Lung microvascular endothelial cell (primary cell): Measurements from ENCODE around the gene PROSER1. TPM values are rescaled to one million over a fixed set of nuclear protein-coding genes. Genes with fewer than 3 reads are reported as not detected.
"Not testable (repeated sequence)": the region's sequence is repeated elsewhere in the genome, so short reads cannot be mapped to it uniquely, and the experiment has no call there.

ENCODE experiments used
- DNase-seq, 2 donors: peaks; one replicate each; pipeline versions ENCODE4 v3.0.0 to v3.0.0-alpha.2; 2010; ENCODE audit warnings: low read depth in 2 of 2
- total RNA-seq: library from RNA; depleted of rRNA; stranded (reverse); fragments of >200 nt; gene quantifications from 2 replicates; pipeline ENCODE4 v1.2.1, GENCODE V29; 2014

PROSER1 gene
- 5.9 and 11.3 TPM in 2 replicates for total RNA-seq

DNA sequence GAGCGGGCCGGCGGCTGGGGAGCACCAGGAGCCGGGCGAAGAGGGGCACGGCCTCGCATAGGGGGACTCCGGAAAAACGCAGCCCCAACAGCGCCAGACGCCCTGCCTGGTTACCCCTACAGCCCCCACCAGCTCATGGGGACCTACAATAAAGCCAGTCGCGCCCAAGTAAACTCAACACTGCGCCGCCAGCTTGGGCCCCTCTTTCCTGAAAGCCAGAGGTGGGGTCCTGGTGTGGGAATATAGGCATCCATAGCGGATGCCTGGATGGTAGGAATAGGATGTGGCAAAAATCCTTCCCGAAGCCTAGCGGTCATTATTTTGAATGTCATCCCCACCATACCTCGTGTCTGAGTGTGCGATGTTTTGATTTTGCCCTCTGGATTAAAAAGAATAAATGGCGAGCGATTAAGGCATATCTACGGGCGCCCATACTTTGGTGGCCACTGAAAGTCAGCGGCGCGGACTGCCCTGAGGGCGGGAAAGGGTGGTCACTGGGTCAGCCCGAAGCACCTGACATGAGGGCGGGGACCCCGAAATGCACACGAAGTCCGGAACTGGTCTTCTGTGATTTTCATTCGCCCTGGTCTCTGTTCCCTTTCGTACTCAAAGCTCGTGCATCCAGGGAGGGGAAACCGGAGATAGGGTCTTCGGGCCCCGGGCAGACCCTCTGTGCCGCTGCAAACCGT lies at the start of gene PROSER1, which contains the start of gene NHLRC3:
PROSER1 (minus strand) TSS at position 210 of the 689 bp plus-strand sequence. CDS start 847 bp downstream, outside the sequence.
NHLRC3 (plus strand) TSS at position 577 of the 689 bp plus-strand sequence. CDS start 184 bp downstream, outside the sequence.
- peak; percentile 83 to 89 for DNase-seq

DNA sequence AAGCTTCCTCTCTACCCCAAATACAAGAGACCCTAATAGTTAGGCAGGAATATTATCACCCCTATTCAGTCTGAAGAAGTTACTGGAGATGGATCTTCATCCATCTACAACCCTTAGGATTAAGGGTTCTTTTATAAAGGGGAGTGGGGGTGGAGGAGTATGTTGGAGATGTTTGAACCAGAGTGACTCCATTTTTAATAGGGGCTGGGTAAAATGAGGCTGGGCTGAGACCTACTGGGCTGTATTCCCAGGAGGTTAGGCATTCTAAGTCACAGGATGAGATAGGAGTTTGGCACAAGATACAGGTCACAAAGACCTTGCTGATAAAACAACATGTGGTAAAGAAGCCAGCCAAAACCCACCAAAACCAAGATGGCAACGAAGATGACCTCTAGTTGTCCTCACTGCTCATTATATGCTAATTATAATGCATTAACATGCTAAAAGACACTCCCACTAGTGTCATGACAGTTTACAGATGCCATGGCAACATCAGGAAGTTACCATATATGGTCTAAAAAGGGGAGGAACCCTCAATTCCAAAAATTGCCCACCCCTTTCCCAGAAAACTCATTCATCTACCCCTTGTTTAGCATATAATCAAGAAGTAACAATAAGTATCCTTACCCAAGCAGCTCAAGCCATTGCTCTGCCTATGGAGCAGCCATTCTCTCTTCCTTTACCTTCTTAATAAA lies 48.5 kb upstream of the PROSER1 start:
- DNase-seq, result not testable (repeated sequence)

DNA sequence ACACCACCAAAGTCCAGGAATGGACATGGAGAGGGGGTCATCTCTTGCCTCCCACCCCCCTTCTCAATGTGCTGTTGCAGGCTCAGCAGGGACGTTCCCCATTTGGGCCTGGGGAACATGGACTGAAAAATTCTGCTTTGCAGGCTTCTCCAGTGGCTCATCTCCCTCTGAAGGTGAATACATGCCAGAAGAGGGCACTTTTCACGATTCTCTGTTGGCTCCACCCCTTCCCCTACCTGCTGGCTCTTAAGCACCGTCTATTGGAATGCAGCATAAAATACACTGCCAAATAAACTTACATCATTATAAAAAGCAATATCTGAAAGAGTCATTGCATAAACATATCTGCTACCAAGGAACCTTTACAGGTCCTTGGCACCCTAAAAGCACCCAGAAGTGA lies 36.1 kb upstream of the PROSER1 start:
- no peak for DNase-seq

DNA sequence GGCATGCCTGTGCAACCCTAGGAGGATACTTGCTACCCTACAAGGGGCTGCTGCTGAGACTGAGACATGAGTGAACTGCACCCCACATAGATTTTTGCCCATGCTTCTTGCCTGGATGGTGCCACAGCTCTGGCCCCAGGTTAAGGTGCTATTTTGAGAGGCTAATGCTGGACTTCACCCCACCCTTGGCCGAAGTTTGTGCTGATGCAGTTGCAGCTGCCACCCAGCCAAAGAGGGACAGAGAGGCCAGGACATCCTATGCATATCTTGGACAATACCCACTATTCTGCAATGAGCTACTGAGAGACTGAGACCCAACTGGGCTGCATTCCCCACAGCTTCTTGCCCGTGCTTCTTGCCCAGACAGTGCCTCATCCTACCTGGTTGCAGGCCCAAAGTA lies 35.0 kb upstream of the PROSER1 start:
- no peak for DNase-seq

DNA sequence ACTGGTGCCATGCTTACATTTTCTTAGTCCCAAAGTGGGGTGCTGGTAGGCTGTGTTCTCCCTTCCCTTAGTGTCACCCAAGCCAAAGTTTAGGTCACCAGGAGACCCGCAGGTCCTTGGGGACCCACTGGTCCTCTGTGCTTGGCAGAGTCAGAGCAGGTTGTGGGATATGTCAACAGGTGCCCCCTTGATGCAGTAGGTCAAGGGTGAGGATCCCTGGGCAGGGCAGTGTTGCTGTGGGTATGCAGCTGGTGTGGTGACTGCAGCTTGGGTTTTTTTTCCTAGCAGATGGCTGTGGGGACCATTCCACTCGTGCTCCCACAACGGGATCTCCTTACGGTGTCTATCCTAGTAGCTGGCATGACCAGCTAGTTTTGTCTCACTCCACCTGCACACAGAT lies 24.1 kb upstream of the PROSER1 start:
- DNase-seq, result no peak

DNA sequence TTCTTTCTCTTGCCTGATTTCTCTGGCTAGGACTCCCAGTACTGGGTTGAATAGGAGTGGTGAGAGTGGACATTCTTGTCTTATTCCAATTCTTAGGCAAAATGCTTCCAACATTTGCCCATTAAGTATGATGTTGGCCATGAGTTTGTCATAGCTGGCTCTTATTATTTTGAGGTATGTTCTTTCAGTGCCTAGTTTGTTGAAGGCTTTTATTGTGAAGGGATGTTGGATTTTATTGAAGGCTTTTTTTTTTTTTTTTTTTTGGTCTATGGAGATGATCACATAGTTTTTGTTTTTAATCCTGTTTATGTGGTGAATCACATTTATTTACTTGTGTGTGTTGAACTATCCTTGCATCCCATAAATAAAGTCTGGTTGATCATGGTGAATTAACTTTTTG lies 20.2 kb upstream of the PROSER1 start:
- no peak for DNase-seq

DNA sequence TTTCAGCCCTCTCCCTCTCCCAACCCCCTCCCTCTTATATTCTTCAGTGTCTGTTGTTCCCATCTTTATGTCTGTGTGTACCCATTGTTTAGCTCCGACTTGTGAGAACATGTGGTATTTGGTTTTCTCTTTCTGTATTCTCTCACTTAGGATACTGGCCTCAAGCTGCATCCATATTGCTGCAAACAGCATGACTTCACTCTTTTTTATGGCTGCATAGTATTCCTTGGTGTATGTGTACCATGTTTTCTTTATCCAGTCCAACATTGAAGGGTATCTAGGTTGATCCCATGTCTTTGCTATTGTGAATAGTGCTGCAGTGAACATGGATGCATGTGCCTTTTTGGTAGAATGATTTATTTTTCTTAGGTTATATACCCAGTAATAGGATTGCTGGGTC lies 18.1 kb upstream of the PROSER1 start:
- no peak for DNase-seq

DNA sequence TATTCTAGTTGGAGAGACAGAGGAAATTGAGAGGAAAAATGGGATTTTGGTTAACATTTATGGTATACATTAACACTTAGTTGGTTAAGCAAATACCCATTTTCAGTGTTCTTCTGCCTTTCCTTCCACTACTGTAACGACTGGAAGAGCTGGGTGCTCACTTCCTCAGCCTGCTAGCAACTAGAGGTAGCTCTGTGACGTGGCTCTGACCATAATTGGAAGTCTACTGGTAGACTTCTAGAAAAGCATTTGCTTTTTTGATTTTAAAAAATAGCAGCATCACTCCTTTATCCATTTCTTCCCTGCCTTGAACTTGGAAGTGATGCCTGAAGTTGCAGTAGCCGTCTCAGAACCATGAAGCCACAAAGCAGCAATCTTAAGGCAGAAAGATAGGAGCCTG lies 16.2 kb upstream of the PROSER1 start:
- no peak for DNase-seq

DNA sequence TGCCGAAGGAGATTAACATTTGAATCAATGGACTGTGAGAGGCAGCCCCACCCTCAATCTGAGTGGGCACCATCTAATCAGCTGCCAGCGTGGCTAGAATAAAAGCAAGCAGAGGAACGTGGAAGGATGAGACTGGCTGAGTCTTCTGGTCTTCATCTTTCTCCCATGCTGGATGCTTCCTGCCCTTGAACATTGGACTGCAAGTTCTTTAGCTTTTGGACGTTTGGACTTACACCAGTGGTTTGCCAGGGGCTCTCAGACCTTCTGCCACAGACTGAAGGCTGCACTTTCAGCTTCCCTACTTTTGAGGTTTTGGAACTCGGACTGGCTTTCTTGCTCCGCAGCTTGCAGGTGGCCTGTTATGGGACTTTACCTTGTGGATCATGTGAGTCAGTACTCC lies 15.1 kb upstream of the PROSER1 start:
- no peak for DNase-seq

DNA sequence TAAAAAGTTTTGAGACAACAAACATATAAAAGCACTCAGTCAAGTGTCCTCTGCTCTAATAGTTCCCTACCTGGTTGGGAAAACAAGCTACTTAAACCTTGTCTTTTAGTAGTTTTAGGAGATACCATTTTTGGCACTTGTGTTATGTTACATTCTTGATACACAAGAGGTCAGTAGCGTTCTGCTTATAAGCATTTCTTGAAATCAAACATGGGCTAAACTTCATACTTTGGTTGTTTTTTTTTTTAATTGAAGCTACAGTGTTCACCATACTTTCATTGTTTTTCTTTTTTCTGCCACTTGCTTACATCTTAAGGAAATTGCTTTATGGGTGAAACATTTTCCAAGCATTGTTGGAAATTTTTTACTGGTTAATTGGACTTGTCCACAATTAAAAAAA lies 13.3 kb upstream of the PROSER1 start:
- DNase-seq, result peak; percentile 54 to 61

DNA sequence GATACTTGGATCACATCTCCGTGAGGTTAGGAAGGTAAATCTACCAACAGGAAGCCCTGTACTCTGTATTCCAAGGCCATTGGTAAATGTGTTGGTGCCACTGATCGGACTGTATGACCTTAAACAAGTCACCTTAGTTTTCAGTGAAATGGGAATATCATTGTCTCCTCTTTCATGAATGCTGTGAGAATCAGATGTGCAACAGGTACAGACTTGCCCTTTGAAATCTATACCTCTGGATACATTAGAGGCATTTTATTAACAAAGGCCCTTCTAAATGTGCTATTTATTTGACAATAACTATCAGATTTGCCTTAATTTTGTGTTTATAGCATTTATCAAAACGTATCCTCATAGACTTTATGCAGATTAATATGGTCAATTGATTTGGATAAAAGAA lies 11.4 kb upstream of the PROSER1 start:
- no peak for DNase-seq

DNA sequence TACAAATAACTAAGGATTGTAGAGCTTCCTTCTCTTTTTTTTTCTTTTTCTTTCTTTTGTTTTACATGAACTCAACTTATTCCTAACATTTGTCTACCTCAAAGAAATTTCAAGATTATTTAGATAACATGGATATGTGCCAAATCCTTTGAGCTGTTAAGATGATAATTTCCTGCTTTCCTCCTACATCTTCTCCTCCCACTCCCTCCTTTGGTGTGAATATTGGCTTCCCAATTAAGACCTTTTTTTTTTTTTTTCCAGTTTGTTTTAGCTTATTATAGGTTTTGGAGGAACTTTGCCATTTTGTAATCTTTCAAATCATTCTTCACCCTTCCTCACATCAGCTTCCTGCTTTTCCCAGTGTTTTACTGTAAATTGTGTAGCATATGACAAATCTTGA lies 10.9 kb upstream of the PROSER1 start:
- DNase-seq, result no peak

DNA sequence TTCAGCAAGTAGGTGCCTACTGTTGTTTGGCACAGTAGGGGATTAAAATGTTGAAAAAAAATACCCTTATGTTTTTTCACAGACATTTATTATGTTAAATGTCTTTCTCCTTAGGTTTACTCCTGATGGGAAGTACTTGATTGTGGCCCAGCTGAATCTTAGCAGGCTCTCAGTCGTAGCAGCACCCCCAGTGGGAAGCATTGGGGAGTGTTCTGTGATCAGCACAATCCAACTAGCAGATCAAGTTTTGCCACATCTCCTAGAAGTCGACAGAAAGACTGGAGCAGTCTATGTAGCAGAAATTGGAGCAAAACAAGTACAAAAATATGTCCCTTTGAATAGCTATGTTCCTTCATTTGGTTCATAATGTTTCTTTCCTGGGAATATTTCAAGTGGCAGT lies 9.7 kb upstream of the PROSER1 start:
- DNase-seq, result no peak

DNA sequence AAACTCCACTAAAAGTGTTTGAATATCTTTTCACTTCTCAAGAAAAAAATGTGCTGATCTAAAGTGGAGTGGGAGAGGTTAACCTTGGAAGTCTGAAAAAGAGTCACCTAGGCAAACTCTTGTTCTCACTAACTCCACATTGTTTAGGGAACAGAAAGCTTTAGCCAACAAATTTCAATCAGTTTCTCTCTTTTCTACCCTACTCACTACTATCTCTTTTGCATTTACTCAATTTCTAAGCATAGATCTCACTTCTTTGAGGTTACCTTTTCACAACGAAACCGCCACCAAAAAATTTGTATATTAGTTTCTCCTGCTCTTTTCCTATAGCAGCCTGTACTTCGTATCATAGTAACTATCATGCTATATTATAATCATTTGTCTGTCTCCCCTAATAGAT lies 6.6 kb upstream of the PROSER1 start:
- no peak for DNase-seq

DNA sequence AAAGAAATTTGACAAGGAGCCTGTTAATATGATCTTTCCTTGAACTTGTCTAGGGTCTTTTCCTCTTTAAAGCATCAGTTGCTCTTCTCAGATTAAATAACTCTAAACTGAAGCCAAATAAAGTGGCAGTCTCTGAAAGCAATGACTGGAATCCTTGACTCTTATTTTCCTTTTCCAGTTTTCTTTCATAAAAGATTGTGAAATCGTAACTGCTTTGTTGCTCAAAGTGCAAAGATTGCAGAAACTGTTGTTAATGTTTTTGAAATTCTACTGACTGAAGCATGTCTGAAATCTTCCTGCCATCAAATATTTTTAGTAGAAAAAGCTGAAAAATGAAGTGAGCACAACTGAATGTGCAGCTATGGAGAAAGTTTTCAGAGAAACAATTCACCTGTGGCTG lies 2.3 kb upstream of the PROSER1 start:
- no peak for DNase-seq

DNA sequence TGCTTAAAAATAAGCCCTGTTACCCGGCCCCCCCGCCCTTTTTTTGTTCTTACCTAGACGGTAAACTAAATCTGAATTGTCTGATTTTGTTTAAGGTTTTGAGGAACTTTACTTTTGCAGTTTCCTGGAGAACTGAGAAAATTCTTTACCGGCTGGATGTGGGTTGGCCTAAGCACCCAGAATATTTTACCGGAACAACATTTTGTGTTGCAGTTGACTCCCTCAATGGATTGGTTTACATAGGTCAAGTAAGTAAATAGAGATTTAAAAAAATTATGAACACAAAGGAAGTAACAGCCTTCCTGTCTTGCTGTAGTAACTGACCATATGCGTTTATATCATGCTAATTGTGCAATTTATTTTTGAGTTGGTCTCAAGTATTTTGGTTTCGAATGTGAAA lies 1.2 kb upstream of the PROSER1 start:
- peak; percentile 3 to 21 for DNase-seq

DNA sequence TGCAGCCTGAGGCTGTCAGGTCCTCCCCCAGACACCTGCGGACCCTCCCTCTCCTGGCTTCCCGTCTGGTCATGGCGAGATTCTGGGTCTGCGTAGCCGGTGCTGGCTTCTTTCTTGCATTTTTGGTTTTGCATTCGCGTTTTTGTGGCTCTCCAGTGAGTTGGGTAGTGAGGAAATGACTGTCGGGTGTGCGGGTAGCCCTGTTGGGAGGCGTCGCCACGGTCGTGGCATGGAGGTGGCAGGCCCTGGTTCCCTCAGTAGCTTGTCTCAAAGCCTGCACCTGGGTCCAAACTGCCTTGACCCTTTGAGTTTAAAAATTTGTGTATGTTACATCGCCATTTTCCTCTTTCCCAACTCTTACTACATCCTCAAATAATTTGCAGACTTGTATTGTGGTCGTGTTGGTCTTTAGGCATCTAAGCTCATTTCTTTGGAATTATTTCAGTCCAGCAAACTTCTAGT lies 711 bp upstream of the PROSER1 start:
- DNase-seq, result peak in 1 of 2 donors; percentile 24

DNA sequence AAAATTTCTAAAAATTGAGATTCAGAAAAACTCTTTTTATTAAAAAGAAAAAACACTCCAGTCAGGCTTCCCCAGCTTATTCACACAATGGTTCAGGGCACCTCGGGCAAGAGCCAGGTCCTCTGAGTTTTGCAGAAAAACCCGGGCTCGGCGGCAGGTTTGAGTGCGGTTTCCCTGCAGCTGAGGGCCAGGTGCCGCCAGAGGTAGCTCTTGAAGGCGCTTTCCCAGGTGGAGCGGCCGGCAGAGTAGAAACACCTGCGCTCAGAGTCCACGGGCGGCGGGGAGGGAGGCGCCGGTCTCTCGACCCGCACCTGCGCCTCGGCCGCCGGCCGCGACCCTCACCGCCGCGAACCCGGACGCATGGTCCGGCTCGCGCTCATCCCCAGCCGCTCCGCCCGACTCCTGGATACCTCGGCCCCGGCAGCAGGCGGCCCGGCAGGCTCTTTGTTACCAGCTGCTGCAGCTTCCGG lies 444 bp downstream of the PROSER1 start:
- DNase-seq, result no peak

DNA sequence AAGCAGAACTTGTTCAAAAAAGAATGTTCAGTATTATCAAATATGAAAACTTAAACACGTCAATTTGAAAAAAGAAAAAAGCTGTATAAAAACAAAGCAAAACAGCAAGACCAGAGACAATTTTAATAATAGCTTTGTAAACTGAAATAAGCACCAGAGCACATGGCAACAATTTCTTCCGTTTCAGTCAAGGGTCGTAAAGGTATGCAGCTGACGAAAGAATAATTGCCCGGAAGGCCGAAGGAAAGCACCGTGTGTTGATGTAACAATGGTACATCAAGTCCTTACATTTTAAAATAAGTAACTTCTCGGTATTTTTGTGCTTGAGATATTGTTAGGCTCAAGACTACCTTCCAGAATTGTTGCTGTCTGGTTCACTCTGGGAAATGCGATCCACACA lies 1.7 kb downstream of the PROSER1 start:
- DNase-seq, result peak; percentile 39 to 51

DNA sequence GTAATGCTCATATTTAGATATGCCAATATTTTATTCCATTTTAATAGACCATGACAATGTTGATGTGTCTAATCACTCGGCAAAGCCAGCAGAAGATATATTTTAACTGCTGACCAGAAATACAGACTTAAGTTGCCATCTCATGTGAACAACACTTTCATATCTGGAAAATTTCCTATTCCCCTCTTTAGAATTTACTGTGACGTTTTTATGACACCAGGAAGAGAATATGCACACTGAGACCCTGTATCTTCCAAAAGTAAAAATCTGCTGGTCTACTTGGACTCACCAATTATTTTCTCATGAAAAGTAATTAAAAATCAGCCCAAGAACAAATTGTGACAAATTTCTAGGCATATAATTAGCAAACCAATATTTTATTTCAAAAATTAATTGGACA lies 2.1 kb downstream of the PROSER1 start:
- peak in 1 of 2 donors; percentile 11 for DNase-seq

DNA sequence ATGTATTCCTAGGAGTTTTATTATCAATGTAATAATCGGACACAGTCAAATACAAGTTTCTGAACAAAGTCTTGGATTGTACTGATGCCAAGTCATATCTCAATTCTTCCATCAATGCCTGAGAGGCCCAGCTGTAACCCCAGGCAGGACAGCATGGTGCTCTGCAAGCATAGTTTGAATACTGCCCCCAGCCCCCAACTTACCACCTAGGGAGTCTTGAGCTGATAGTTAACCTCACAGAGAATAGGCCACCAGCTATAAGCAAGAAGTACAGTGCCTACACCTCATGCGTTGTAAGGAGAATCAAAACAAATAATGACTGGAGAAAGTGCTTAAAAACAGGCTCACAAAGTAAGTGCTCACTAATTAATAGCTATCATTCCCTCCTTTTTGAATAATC lies 2.7 kb downstream of the PROSER1 start:
- DNase-seq, result no peak

DNA sequence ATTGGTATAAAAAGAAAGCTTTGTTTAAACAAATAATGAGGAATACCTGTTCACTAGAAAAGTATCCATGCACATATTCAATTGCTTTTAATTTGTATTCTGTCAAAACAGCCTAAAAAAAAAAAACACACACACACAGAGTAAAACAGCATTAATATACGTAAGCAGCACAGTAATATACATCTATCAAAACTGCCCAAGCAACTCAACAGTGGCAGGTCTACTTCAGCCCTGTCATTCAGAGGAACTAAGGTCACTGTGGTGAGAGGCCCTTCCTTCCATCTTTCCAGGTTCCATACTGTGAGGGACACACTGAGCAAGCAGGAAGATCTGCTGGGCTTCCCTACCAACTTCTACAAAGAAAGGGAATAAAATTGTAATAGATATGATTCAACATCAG lies 3.8 kb downstream of the PROSER1 start:
- no peak for DNase-seq

DNA sequence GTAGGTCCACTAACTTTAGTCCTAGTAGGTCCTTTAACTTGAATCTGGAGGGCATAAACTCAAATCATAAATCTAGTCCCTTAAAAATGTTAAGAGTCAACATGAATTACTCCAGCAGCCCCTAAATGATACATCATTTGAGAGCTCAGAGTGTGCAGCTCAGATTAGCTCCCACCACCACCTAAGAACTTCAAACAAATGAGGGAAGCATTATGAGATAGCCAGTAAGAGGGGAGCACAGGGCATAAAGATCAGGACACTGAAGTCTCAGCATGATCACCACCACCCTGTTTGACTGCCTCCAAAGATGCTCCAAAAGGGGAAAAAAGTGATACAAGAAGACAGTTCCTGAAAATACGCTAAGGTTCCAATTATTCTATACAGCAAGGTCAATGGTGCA lies 5.7 kb downstream of the PROSER1 start:
- no peak for DNase-seq
